ENCODE measurements around the gene GYPE.
"Not testable (repeated sequence)": the region's sequence is repeated elsewhere in the genome, so short reads cannot be mapped to it uniquely, and the experiment has no call there.

GRCh38 chr4:143862716-143863115 is 42.6 kb downstream of the GYPE start:
- TF ChIP-seq CTCF, POLR2A (IDR thresholded peaks at IDR 0.05): not testable (repeated sequence)

All from lower leg skin (tissue), 3 donors.